MM.1S (cell line): Measurements from ENCODE around the gene PLCB4.

ENCODE experiments used
- DNase-seq: peaks from one replicate; pipeline ENCODE4 v3.0.0-alpha.2; 2015
- H2AFZ ChIP-seq: fragments of 300-600 bp; sonication (generic); 2 replicates; pipeline ENCODE4 v1.6.0; 2016; ENCODE audit warnings: antibody characterized with exemption, low read length
- H3F3A ChIP-seq: fragments of 300-600 bp; sonication (generic); 2 replicates; pipeline ENCODE4 v1.6.1; 2016; ENCODE audit warnings: mild to moderate bottlenecking, antibody characterized with exemption, low read length, moderate library complexity, mixed read lengths; ENCODE audit not compliant: insufficient read depth
- H3K27ac ChIP-seq: fragments of 300-600 bp; sonication (generic); 2 replicates; pipeline ENCODE4 v1.5.1; 2016; ENCODE audit warnings: mild to moderate bottlenecking, low read length
- H3K27me3 ChIP-seq: fragments of 300-600 bp; sonication (generic); replicated peaks from 2 replicates; pipeline ENCODE4 v1.6.0; 2016; ENCODE audit warnings: low read length; ENCODE audit not compliant: insufficient read depth
- H3K36me3 ChIP-seq: fragments of 300-600 bp; sonication (generic); replicated peaks from 2 replicates; pipeline ENCODE4 v1.6.1; 2016; ENCODE audit warnings: mild to moderate bottlenecking, low read length, mixed read lengths; ENCODE audit not compliant: insufficient read depth
- H3K4me1 ChIP-seq: fragments of 300-600 bp; sonication (generic); 2 replicates; pipeline ENCODE4 v1.6.1; 2016; ENCODE audit warnings: low read length, mixed read lengths
- H3K4me2 ChIP-seq: fragments of 300-600 bp; sonication (generic); 2 replicates; pipeline ENCODE4 v1.6.0; 2016; ENCODE audit warnings: low read depth, low read length
- H3K4me3 ChIP-seq: fragments of 300-600 bp; sonication (generic); 2 replicates; pipeline ENCODE4 v1.5.1; 2016; ENCODE audit warnings: low read length, mixed read lengths
- H3K79me2 ChIP-seq: fragments of 300-600 bp; sonication (generic); 2 replicates; pipeline ENCODE4 v1.6.1; 2016; ENCODE audit warnings: mixed run types, low read length, mixed read lengths
- H3K9ac ChIP-seq: fragments of 300-600 bp; sonication (generic); 2 replicates; pipeline ENCODE4 v1.6.1; 2016; ENCODE audit warnings: low read length, mixed read lengths
- H3K9me2 ChIP-seq: fragments of 300-600 bp; sonication (generic); replicated peaks from 2 replicates; pipeline ENCODE4 v1.6.1; 2016; ENCODE audit warnings: mild to moderate bottlenecking, low read length, mixed read lengths; ENCODE audit not compliant: insufficient read depth
- H3K9me3 ChIP-seq: fragments of 300-600 bp; sonication (generic); replicated peaks from 2 replicates; pipeline ENCODE4 v1.6.1; 2016; ENCODE audit warnings: mild to moderate bottlenecking, low read length, mixed read lengths; ENCODE audit not compliant: insufficient read depth
- H4K20me1 ChIP-seq: fragments of 300-600 bp; sonication (generic); 2 replicates; pipeline ENCODE4 v1.6.1; 2016; ENCODE audit warnings: mild to moderate bottlenecking, low read length, moderate library complexity, mixed read lengths; ENCODE audit not compliant: insufficient read depth
- CTCF ChIP-seq: fragments of 300-600 bp; sonication (generic); IDR thresholded peaks from 2 replicates; pipeline ENCODE4 v1.5.1; 2016; ENCODE audit warnings: antibody characterized with exemption, low read length, mixed read lengths
- EZH2 ChIP-seq: fragments of 300-600 bp; sonication (generic); optimal IDR thresholded peaks from 2 replicates; pipeline ENCODE3; 2017; ENCODE audit warnings: low read depth, mild to moderate bottlenecking, antibody characterized with exemption, low read length, mixed read lengths
- EZH2phosphoT487 ChIP-seq: fragments of 300-600 bp; sonication (generic); IDR thresholded peaks from 2 replicates; pipeline ENCODE4 v1.6.1; 2018; ENCODE audit warnings: antibody characterized with exemption, low read length

Gene PLCB4

GRCh38 chr20:9198460-9198859 is 129.6 kb downstream of the PLCB4 start:
- DNase-seq: no peak
- Histone ChIP-seq H3F3A (no peaks in the 10 kb centered on the region), H3K9me3 (no peaks in the 10 kb centered on the region), H3K4me1 (no peaks in the 10 kb centered on the region), H3K79me2 (no peaks in the 10 kb centered on the region), H2AFZ (no peak overlapping the region), H3K4me3 (no peak overlapping the region), H3K36me3 (no peaks in the 10 kb centered on the region), H3K27ac (no peak overlapping the region), H3K9me2 (no peaks in the 10 kb centered on the region), H3K27me3 (no peaks in the 10 kb centered on the region), H3K9ac (no peak overlapping the region), H4K20me1 (no peaks in the 10 kb centered on the region), H3K4me2 (no peak overlapping the region)
- TF ChIP-seq CTCF (no peak), EZH2 (no peak), EZH2phosphoT487 (no peak)

- Histone ChIP-seq H3F3A (no peaks in the 10 kb centered on the region), H3K4me2 (no peak overlapping the region), H3K79me2 (no peaks in the 10 kb centered on the region), H3K4me3 (no peak overlapping the region), H3K9me2 (no peaks in the 10 kb centered on the region), H3K9me3 (no peaks in the 10 kb centered on the region), H3K9ac (no peak overlapping the region), H3K4me1 (no peaks in the 10 kb centered on the region), H4K20me1 (no peaks in the 10 kb centered on the region), H3K36me3 (no peaks in the 10 kb centered on the region), H3K27ac (no peak overlapping the region), H2AFZ (no peak overlapping the region), H3K27me3 (no peaks in the 10 kb centered on the region)
- no peak for TF ChIP-seq CTCF
- no peak for TF ChIP-seq EZH2
- TF ChIP-seq EZH2phosphoT487: no peak
- no peak for DNase-seq
These were observed 131.3 kb downstream of the PLCB4 start for GRCh38 chr20:9200196-9200595.

- TF ChIP-seq EZH2 (no peak), CTCF (no peak), EZH2phosphoT487 (no peak)
- H3K9me2 ChIP-seq: no peaks in the 10 kb centered on the region
- H3K27me3 ChIP-seq: no peaks in the 10 kb centered on the region
- H3K4me2 ChIP-seq: no peak overlapping the region
- no peak overlapping the region for H3K27ac ChIP-seq
- no peaks in the 10 kb centered on the region for H3K9me3 ChIP-seq
- no peaks in the 10 kb centered on the region for H3K4me1 ChIP-seq
- no peaks in the 10 kb centered on the region for H3K79me2 ChIP-seq
- no peaks in the 10 kb centered on the region for H3K36me3 ChIP-seq
- DNase-seq: no peak
- no peaks in the 10 kb centered on the region for H3F3A ChIP-seq
- H2AFZ ChIP-seq: no peak overlapping the region
- no peak overlapping the region for H3K9ac ChIP-seq
- H4K20me1 ChIP-seq: no peaks in the 10 kb centered on the region
- H3K4me3 ChIP-seq: no peak overlapping the region
These were observed 131.7 kb downstream of the PLCB4 start for GRCh38 chr20:9200620-9201019.
